Measurements from ENCODE around the gene CPNE4. TPM values are rescaled to one million over a fixed set of nuclear protein-coding genes. Genes with fewer than 3 reads are reported as not detected.

The CPNE4 gene
- total RNA-seq, 1 experiment from 2014 or later = 5.7 TPM

- intact Hi-C loops (cut with micrococcal nuclease; ENCODE audit: unreplicated experiment) = loop anchor here (2.0 to 5.0 kb wide), 3 partner anchors 36 to 179 kb away; no protein-coding TSS in a partner anchor
- Histone ChIP-seq H3K27ac (ENCODE audit: low read depth, low read length, poor library complexity, severe bottlenecking) (peak overlapping the region; percentile 97), H3K36me3 (ENCODE audit: insufficient read depth, low read length, poor library complexity, severe bottlenecking) (no peaks in the 10 kb centered on the region), H3K4me1 (ENCODE audit: insufficient read depth, low read length, poor library complexity, severe bottlenecking) (peaks cover 84% of the 10 kb centered on the region), H3K4me3 (ENCODE audit: low read depth, low read length, poor library complexity, severe bottlenecking) (no peak overlapping the region), H3K9me3 (ENCODE audit: low read depth, low read length, poor library complexity, severe bottlenecking) (no peaks in the 10 kb centered on the region), H3K27me3 (replicated peaks; ENCODE audit: insufficient read depth, low read depth, low read length, poor library complexity) (no peaks in the 10 kb centered on the region)
- peak; percentile 96 for DNase-seq (ENCODE audit: low spot score)
- POLR2A ChIA-PET (ENCODE audit: low non-redundant PET) = no interaction called here
- CTCF ChIA-PET = interaction anchor here (1.5 kb wide), 1 partner anchor 52 kb away, joined by 6 read pairs; no protein-coding TSS in a partner anchor
- no TSS peak for BruUV-seq (replicated peaks)
- TF ChIP-seq CTCF (conservative IDR thresholded peaks at IDR 0.05; ENCODE audit: low read depth, low read length) (no peak), EZH2 (IDR thresholded peaks at IDR 0.05; ENCODE audit: borderline replicate concordance, low read depth, low read length, poor library complexity, severe bottlenecking) (no peak)
Measured at GRCh38 chr3:131847966-131848510, 186.8 kb downstream of the CPNE4 start.

GRCh38 chr3:131846296-131846924 lies 188.4 kb downstream of the CPNE4 start:
- no peak for DNase-seq (ENCODE audit: low spot score)
- POLR2A ChIA-PET (ENCODE audit: low non-redundant PET) = no interaction called here
- no peaks in the 10 kb centered on the region for H3K9me3 ChIP-seq (ENCODE audit: low read depth, low read length, poor library complexity, severe bottlenecking)
- H3K36me3 ChIP-seq (ENCODE audit: insufficient read depth, low read length, poor library complexity, severe bottlenecking) = no peaks in the 10 kb centered on the region
- no TSS peak for BruUV-seq (replicated peaks)
- peaks cover 74% of the 10 kb centered on the region for H3K4me1 ChIP-seq (ENCODE audit: insufficient read depth, low read length, poor library complexity, severe bottlenecking)
- H3K4me3 ChIP-seq (ENCODE audit: low read depth, low read length, poor library complexity, severe bottlenecking) = no peak overlapping the region
- peak overlapping the region; percentile 97 for H3K27ac ChIP-seq (ENCODE audit: low read depth, low read length, poor library complexity, severe bottlenecking)
- CTCF ChIA-PET = no interaction called here
- intact Hi-C loops (cut with micrococcal nuclease; ENCODE audit: unreplicated experiment) = loop anchor here (5.0 kb wide), 2 partner anchors 34 to 181 kb away; no protein-coding TSS in a partner anchor
- TF ChIP-seq CTCF (conservative IDR thresholded peaks at IDR 0.05; ENCODE audit: low read depth, low read length) (no peak), EZH2 (IDR thresholded peaks at IDR 0.05; ENCODE audit: borderline replicate concordance, low read depth, low read length, poor library complexity, severe bottlenecking) (no peak)
- H3K27me3 ChIP-seq (replicated peaks; ENCODE audit: insufficient read depth, low read depth, low read length, poor library complexity) = no peaks in the 10 kb centered on the region

DNA sequence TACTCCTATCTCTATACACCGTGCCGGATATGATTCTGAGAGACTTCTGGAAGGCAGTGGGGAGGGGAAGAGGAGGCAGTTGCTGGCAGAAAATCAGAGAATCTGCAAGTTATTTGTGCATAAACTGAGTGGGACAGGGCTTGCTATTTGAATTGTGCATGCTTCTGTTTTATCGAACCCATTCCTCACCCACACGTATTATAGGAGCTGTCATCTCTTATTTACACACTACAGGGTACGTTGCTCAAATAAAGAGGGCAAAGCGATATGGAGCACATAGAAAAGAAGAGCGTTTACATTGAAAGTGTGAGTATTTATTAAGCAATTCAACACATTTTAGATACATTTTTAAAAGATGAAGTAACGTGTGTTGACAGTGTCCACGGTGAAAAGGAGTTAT lies 191.6 kb downstream of the CPNE4 start:
- Histone ChIP-seq H3K9me3 (ENCODE audit: low read depth, low read length, poor library complexity, severe bottlenecking) (no peaks in the 10 kb centered on the region), H3K27ac (ENCODE audit: low read depth, low read length, poor library complexity, severe bottlenecking) (no peak overlapping the region), H3K4me1 (ENCODE audit: insufficient read depth, low read length, poor library complexity, severe bottlenecking) (peaks cover 55% of the 10 kb centered on the region), H3K36me3 (ENCODE audit: insufficient read depth, low read length, poor library complexity, severe bottlenecking) (no peaks in the 10 kb centered on the region), H3K27me3 (replicated peaks; ENCODE audit: insufficient read depth, low read depth, low read length, poor library complexity) (no peaks in the 10 kb centered on the region), H3K4me3 (ENCODE audit: low read depth, low read length, poor library complexity, severe bottlenecking) (no peak overlapping the region)
- intact Hi-C loops (cut with micrococcal nuclease; ENCODE audit: unreplicated experiment) = no loop called here
- no TSS peak for BruUV-seq (replicated peaks)
- no peak for DNase-seq (ENCODE audit: low spot score)
- ChIA-PET CTCF (no interaction called here), POLR2A (ENCODE audit: low non-redundant PET) (no interaction called here)
- TF ChIP-seq EZH2 (IDR thresholded peaks at IDR 0.05; ENCODE audit: borderline replicate concordance, low read depth, low read length, poor library complexity, severe bottlenecking) (no peak), CTCF (conservative IDR thresholded peaks at IDR 0.05; ENCODE audit: low read depth, low read length) (no peak)

Measured in A673 (cell line).